Neural cell (in vitro differentiated cells): ENCODE measurements around the gene PCSK9.

Source experiments
- EP300 ChIP-seq: fragments of 450-650 bp; conservative IDR thresholded peaks from 2 replicates; pipeline ENCODE4 v1.6.1; 2014; ENCODE audit warnings: antibody characterized with exemption, mild to moderate bottlenecking, moderate library complexity; ENCODE audit not compliant: poor library complexity, severe bottlenecking
- EZH2 ChIP-seq: fragments of 200-600, 300-800 bp; shearing (Covaris generic), sonication (generic); IDR thresholded peaks from 2 replicates; pipeline ENCODE4 v1.6.1; 2014; ENCODE audit warnings: antibody characterized with exemption, low read length, borderline replicate concordance, mild to moderate bottlenecking; ENCODE audit not compliant: insufficient read depth, poor library complexity, severe bottlenecking
- MXI1 ChIP-seq: fragments of 450-650 bp; conservative IDR thresholded peaks from 2 replicates; pipeline ENCODE4 v1.6.1; 2014; ENCODE audit warnings: antibody characterized with exemption, mild to moderate bottlenecking; ENCODE audit not compliant: poor library complexity, severe bottlenecking
- RAD21 ChIP-seq: fragments of 450-650 bp; conservative IDR thresholded peaks from 2 replicates; pipeline ENCODE4 v1.6.1; 2014; ENCODE audit warnings: antibody characterized with exemption, mild to moderate bottlenecking, moderate library complexity
- REST ChIP-seq: IDR thresholded peaks from 2 replicates; pipeline ENCODE4 v1.6.1; 2012; ENCODE audit warnings: borderline replicate concordance
- TF ChIP-seq, protein P1 (sequence below): fragments of 450-650 bp; IDR thresholded peaks from 2 replicates; pipeline ENCODE4 v1.5.1; 2014; ENCODE audit warnings: antibody characterized with exemption, mild to moderate bottlenecking, moderate library complexity; ENCODE audit not compliant: poor library complexity, severe bottlenecking

DNA sequence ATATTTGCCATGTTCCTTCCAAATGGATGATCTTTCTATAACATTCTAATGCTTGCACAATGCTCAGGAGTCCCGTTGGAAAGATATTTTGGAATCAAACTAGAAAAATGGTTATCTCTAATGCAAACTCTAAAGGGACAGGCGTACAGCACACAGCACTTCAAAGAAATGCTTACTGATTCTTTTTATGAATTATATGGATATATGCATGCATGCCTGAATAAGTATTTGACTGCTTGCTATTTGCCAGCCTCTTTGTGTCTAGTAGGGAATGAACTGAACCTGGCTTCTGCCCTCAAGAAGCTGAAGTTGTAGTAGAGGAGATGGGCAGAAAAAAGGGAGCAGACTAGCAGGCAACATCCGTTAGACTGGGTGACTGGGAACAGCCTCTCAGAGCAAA lies 48.1 kb downstream of the PCSK9 start:
- TF ChIP-seq REST (no peak), EP300 (no peak), EZH2 (no peak), RAD21 (no peak), MXI1 (no peak)
- TF ChIP-seq, protein P1, sequence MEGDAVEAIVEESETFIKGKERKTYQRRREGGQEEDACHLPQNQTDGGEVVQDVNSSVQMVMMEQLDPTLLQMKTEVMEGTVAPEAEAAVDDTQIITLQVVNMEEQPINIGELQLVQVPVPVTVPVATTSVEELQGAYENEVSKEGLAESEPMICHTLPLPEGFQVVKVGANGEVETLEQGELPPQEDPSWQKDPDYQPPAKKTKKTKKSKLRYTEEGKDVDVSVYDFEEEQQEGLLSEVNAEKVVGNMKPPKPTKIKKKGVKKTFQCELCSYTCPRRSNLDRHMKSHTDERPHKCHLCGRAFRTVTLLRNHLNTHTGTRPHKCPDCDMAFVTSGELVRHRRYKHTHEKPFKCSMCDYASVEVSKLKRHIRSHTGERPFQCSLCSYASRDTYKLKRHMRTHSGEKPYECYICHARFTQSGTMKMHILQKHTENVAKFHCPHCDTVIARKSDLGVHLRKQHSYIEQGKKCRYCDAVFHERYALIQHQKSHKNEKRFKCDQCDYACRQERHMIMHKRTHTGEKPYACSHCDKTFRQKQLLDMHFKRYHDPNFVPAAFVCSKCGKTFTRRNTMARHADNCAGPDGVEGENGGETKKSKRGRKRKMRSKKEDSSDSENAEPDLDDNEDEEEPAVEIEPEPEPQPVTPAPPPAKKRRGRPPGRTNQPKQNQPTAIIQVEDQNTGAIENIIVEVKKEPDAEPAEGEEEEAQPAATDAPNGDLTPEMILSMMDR = no peak
